Smooth muscle cell (in vitro differentiated cells): ENCODE data around the gene MMP2. TPM values are rescaled to one million over a fixed set of nuclear protein-coding genes. Genes with fewer than 3 reads are reported as not detected.

Source experiments
- DNase-seq: peaks from one replicate; lab custom pipeline; 2025; ENCODE audit not compliant: unreplicated experiment; lab: John Stamatoyannopoulos, UW
- H2AFZ ChIP-seq: fragments of 200-600 bp; sonication (generic); 2 replicates; pipeline ENCODE4 v1.6.0; 2016; ENCODE audit warnings: antibody characterized with exemption, low read depth, mild to moderate bottlenecking
- H3F3A ChIP-seq: fragments of 200-600 bp; sonication (generic); 2 replicates; pipeline ENCODE4 v1.6.0; 2017; ENCODE audit warnings: antibody characterized with exemption, low read depth
- H3K27ac ChIP-seq: fragments of 200-600 bp; sonication (generic); 2 replicates; pipeline ENCODE4 v1.5.1; 2016; ENCODE audit warnings: low read depth, mild to moderate bottlenecking
- H3K27me3 ChIP-seq: fragments of 200-600 bp; sonication (generic); 2 replicates; pipeline ENCODE4 v1.6.1; 2016; ENCODE audit warnings: low read depth, mild to moderate bottlenecking
- H3K36me3 ChIP-seq: fragments of 200-600 bp; sonication (generic); 2 replicates; pipeline ENCODE4 v1.5.1; 2016; ENCODE audit warnings: low read depth
- H3K4me1 ChIP-seq: fragments of 200-600 bp; sonication (generic); 2 replicates; pipeline ENCODE4 v1.5.1; 2016; ENCODE audit warnings: low read depth
- H3K4me2 ChIP-seq: fragments of 200-600 bp; sonication (generic); 2 replicates; pipeline ENCODE4 v1.6.0; 2016; ENCODE audit warnings: mild to moderate bottlenecking
- H3K4me3 ChIP-seq: fragments of 200-600 bp; sonication (generic); 2 replicates; pipeline ENCODE4 v1.5.1; 2016; ENCODE audit warnings: mild to moderate bottlenecking
- H3K79me2 ChIP-seq: fragments of 200-600 bp; sonication (generic); 2 replicates; pipeline ENCODE4 v1.6.0; 2016; ENCODE audit warnings: low read depth, mild to moderate bottlenecking
- H3K9ac ChIP-seq: fragments of 200-600 bp; sonication (generic); 2 replicates; pipeline ENCODE4 v1.6.0; 2016; ENCODE audit warnings: low read depth
- H3K9me3 ChIP-seq: fragments of 200-600 bp; sonication (generic); replicated peaks from 2 replicates; pipeline ENCODE4 v1.5.1; 2016; ENCODE audit warnings: low read depth
- H4K20me1 ChIP-seq: fragments of 200-600 bp; sonication (generic); 2 replicates; pipeline ENCODE4 v1.6.0; 2016; ENCODE audit warnings: low read depth
- WGBS: methylation state at CpG from one replicate; pipeline ENCODE4 v1.1.7; 2016; ENCODE audit warnings: low lambda C conversion rate; 5-methylcytosine and 5-hydroxymethylcytosine counted together
- polyA plus RNA-seq: library from polyadenylated mRNA; unstranded; fragments of >200 nt; fragmentation: Nextera tagmentation; extraction: Ambion mirVana; gene quantifications from 2 replicates; pipeline ENCODE4 v1.2.1, GENCODE V29; 2016
- total RNA-seq: library from RNA; depleted of rRNA; stranded (reverse); fragments of >200 nt; gene quantifications from 2 replicates; pipeline ENCODE4 v1.2.3, GENCODE V29; 2014
- TF ChIP-seq, protein P1 (sequence below): fragments of 200-600 bp; sonication (generic); IDR thresholded peaks from 2 replicates; pipeline ENCODE4 v1.5.1; 2017; ENCODE audit warnings: borderline replicate concordance, mild to moderate bottlenecking, antibody characterized with exemption; ENCODE audit not compliant: insufficient read depth, poor library complexity, severe bottlenecking

MMP2 gene
- total and polyA plus RNA-seq, 2 experiments from 2014 or later: 431 to 746 TPM

DNA sequence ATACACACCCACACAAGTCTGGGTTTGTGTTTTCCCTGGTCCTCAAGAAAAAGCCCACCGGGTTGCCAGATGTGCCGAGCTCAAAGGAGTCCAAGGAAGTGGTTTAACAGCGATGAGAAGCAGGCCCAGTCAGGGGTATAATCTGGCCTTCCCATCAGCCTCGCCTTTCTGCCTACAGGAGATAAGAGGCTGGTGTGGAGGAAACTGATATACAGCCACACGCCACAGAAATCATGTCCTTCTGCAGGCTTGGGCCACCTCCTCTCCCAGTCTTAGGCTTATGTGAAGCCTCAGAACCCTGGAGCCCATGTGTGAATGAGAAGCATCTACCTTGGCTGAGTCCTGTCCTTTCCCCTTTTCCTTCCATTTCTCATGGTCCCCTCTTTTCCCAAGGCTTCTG lies 43.6 kb upstream of the MMP2 start:
- H3K27ac ChIP-seq: no peak overlapping the region
- H3K4me2 ChIP-seq: no peak overlapping the region
- DNase-seq: no peak
- H3K36me3 ChIP-seq: no peaks in the 10 kb centered on the region
- H3F3A ChIP-seq: no peaks in the 10 kb centered on the region
- H4K20me1 ChIP-seq: no peaks in the 10 kb centered on the region
- no peak overlapping the region for H3K9ac ChIP-seq
- TF ChIP-seq, protein P1, sequence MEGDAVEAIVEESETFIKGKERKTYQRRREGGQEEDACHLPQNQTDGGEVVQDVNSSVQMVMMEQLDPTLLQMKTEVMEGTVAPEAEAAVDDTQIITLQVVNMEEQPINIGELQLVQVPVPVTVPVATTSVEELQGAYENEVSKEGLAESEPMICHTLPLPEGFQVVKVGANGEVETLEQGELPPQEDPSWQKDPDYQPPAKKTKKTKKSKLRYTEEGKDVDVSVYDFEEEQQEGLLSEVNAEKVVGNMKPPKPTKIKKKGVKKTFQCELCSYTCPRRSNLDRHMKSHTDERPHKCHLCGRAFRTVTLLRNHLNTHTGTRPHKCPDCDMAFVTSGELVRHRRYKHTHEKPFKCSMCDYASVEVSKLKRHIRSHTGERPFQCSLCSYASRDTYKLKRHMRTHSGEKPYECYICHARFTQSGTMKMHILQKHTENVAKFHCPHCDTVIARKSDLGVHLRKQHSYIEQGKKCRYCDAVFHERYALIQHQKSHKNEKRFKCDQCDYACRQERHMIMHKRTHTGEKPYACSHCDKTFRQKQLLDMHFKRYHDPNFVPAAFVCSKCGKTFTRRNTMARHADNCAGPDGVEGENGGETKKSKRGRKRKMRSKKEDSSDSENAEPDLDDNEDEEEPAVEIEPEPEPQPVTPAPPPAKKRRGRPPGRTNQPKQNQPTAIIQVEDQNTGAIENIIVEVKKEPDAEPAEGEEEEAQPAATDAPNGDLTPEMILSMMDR: no peak
- 27% methylated on average over 5 of the region's 5 CpGs for WGBS
- H3K4me3 ChIP-seq: no peak overlapping the region
- H2AFZ ChIP-seq: no peak overlapping the region
- H3K4me1 ChIP-seq: no peaks in the 10 kb centered on the region
- H3K27me3 ChIP-seq: peaks cover 29% of the 10 kb centered on the region
- no peaks in the 10 kb centered on the region for H3K79me2 ChIP-seq
- no peaks in the 10 kb centered on the region for H3K9me3 ChIP-seq

DNA sequence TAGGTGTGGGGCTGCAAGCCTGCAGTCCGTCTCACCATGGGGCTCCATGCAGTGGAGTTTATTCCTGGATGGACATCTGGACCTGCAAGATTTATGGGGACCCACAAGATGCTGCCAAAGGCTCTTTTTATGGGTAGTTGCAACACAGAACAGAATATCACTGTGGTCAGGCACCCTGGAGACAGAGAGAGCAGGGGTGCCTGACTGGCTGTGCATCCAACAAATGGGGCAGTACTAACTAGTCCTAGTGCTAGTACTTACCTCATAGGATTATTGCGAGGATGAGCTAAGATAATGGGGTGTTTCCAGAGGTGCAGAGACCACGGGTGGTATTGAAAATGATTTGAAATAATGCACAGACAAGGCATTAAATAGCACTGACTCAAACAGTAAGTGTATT lies 42.4 kb upstream of the MMP2 start:
- Histone ChIP-seq H3K79me2 (no peaks in the 10 kb centered on the region), H3K9ac (no peak overlapping the region), H3K36me3 (no peaks in the 10 kb centered on the region), H4K20me1 (no peaks in the 10 kb centered on the region), H3K4me2 (no peak overlapping the region), H3K27me3 (peaks cover 37% of the 10 kb centered on the region), H2AFZ (no peak overlapping the region), H3F3A (no peaks in the 10 kb centered on the region), H3K9me3 (no peaks in the 10 kb centered on the region), H3K4me1 (no peaks in the 10 kb centered on the region), H3K27ac (no peak overlapping the region), H3K4me3 (no peak overlapping the region)
- DNase-seq: no peak
- TF ChIP-seq, protein P1: no peak
- 77% methylated on average over 3 of the region's 3 CpGs for WGBS

DNA sequence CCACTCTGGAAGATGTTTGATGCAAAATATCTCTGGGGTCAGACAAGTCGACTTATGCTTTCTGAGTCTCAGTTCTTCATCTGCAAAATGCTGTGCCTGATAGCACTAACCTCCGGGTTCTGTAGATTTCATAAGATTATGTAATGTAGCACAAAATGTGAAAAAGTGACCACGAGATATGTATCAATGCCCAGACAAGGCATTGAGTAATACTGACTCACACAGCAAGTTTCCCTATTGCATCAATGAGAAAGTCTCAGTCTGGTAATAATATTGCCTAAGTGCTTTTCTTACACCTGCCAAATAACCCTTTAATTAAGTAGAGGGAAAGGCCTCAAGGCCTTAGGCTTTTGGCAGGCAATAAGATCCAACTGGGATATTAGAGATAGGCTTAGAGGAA lies 41.4 kb upstream of the MMP2 start:
- Histone ChIP-seq H3K4me2 (no peak overlapping the region), H4K20me1 (no peaks in the 10 kb centered on the region), H3K27ac (no peak overlapping the region), H3F3A (no peaks in the 10 kb centered on the region), H3K4me1 (no peaks in the 10 kb centered on the region), H3K36me3 (no peaks in the 10 kb centered on the region), H3K9me3 (no peaks in the 10 kb centered on the region), H3K9ac (no peak overlapping the region), H3K27me3 (peaks cover 38% of the 10 kb centered on the region), H2AFZ (no peak overlapping the region), H3K4me3 (no peak overlapping the region), H3K79me2 (no peaks in the 10 kb centered on the region)
- WGBS: 50% methylated on average over 3 of the region's 3 CpGs
- no peak for DNase-seq
- TF ChIP-seq, protein P1: no peak

DNA sequence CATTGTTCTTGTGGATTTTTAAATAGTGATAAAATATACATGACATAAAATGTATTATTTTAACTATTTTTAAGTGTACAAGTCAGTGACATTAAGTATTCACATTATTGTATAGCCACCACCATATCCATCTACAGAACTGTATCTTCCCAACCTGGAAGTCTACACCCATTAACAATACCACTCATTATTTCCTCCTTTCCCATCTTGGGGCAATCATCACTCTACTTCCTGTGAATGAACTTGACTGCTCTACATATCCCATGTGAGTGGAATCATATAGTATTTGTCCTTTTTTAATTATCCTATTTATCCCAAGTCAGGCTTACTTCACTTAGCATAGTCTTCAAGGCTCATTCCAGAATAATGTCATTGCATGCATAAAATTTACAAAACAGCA lies 40.7 kb upstream of the MMP2 start:
- Histone ChIP-seq H4K20me1 (no peaks in the 10 kb centered on the region), H3F3A (no peaks in the 10 kb centered on the region), H3K27ac (no peak overlapping the region), H3K9me3 (no peaks in the 10 kb centered on the region), H3K4me3 (no peak overlapping the region), H3K27me3 (peaks cover 32% of the 10 kb centered on the region), H3K4me2 (no peak overlapping the region), H3K79me2 (no peaks in the 10 kb centered on the region), H3K36me3 (no peaks in the 10 kb centered on the region), H3K4me1 (no peaks in the 10 kb centered on the region), H2AFZ (no peak overlapping the region), H3K9ac (no peak overlapping the region)
- TF ChIP-seq, protein P1: no peak
- DNase-seq: no peak
